ENCODE measurements around the gene NPAS3.

The NPAS3 gene

GRCh38 chr14:33393231-33393894, 454.7 kb downstream of the NPAS3 start:
- no peak for DNase-seq

DNA sequence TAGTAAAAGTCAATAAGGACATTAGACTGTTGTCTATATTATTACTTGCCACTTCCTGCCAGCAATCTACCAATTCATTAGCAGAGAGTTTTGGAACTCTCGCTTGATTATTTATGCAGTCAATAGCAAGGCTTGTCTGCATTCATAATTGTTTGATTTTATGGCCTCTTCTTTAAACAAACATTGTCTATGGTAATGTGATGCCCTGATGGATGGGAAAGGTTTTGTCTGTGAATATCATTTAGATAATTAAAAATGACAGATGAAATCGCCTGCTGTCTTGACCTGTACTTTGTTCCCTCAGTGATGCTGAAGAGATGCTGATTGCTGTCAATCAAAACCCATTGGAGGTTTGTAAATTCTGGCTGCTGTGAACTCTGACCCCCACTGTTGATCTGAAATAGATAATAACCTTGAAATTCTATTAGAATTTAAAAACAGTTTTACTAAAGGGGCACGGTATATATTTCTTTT, 455.3 kb downstream of the NPAS3 start:
- DNase-seq: no peak

DNA sequence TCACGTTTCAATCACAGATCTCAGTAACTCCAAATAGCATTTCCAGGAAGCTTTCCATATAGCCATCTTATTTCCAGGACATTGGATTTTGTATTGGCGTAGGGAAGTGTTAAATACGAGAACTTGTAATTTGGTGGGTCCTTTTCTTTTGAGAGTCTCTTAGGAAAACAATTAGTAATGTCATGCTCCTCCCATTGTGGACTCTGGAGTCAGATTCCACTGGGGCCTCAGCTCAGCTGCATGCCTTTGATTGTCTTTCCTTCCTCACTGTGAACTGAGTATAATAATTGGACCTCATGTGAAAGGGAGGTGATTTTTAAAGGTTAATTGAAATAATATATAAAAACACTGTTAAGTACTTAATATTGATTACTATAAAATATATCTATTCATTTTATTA, 462.6 kb downstream of the NPAS3 start:
- no peak for DNase-seq

- DNase-seq: no peak
Measured at GRCh38 chr14:33402604-33403003, 463.9 kb downstream of the NPAS3 start.

- no peak for DNase-seq
Measured at GRCh38 chr14:33404054-33404453, 465.4 kb downstream of the NPAS3 start.

- DNase-seq: no peak
Measured at GRCh38 chr14:33404964-33405574, 466.4 kb downstream of the NPAS3 start.

DNA sequence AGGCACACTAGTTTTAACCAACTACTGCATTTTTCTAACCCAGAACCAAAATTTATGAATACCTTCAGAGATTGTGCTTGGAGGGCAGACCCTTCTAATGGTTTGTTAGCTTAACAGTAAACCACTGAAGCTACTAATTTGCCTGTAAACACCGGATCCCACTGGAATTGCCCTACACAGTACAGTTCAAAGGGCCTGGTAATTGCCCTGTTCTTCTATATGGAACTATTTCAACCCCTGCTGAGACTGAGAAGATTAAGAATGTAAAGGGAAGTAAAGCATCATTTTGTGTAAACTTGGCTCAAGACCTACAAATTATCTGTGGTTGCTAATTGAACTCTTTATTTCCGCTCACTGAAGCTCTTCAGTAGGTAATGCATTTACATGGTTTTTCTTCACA, 468.1 kb downstream of the NPAS3 start:
- DNase-seq: no peak

DNA sequence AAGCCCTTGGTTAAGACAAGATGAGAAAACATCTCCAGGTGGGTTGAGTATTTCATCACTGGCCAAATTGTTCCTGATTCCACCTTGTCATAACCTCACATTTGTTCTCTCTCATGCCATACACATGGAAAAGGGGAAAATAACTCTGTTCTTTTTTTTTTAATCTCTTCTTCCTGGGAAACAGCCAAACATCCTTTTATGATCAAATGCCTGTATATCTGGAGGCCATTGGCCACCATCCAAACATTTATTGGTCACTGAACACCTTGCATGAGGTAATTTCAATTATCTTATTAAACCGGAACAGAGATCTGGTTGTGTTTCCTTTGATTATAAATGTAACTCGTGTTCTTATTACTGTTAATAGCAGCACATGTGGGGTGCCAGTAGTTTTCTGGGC, 469.6 kb downstream of the NPAS3 start:
- no peak for DNase-seq

GRCh38 chr14:33412450-33412849, 473.8 kb downstream of the NPAS3 start:
- DNase-seq: no peak

DNA sequence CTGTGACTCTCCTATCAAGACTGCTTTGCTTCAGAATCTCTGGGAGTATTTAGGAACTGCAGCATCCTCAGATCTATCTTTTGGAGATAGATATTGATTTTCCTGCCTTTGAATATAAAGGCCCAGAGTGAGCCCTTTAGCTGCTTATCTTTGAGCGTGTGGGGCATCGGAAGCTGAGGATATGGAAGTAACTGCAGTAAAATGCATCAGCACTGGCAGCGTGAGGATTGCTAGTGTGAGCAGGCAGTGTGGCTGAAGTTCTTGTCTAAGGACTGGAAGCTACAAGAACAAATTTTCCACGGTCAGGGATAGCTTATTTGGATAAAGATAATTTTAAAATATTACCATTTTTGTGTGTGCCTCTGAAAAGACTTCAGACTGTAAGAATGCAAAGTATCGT, 474.7 kb downstream of the NPAS3 start:
- no peak for DNase-seq

DNA sequence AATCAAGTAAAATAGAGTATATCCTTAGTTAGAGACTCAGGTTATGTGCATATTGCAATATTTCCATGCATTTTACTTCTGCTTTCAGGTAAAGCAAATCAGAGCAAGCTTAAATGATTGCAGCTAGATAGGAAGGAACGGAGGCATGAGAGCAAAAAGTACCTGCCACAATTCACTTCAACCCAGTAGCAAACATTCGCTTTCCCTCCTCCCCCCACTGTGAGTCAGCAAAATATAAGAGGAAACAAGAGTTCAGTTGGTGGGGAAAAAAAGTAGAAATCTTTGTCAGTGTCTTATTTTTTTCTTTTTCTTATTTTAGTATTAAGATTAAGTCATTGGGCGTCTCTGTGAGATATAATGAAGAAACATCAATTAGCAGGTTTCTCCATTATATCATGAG, 475.4 kb downstream of the NPAS3 start:
- DNase-seq: no peak

DNA sequence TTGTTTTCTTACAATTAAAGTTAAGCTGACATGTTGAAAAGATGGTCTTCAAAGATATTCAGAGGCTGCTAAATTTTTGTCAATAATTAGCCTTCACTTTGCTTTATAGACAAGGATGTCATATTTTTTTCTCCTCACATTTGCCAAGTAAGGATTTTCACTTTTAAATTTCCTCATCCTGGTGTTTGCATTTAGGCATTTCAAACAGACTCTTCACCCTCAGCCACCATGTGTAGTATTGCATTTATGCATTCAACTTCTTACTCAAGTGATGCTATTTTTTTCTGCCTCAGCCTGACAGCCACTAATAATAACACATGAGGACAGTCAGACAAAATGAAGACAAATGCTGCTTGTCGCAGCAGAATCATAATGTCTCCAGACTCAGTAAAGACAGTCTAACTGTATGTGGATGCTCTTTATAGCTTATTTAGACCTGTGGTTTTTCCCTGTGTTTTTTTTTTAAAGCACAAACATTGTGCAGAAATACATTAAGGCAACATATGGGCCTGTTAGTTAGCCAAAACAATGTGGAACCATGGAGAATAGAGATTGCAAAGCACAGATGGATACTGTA, 481.5 kb downstream of the NPAS3 start:
- DNase-seq: no peak

DNA sequence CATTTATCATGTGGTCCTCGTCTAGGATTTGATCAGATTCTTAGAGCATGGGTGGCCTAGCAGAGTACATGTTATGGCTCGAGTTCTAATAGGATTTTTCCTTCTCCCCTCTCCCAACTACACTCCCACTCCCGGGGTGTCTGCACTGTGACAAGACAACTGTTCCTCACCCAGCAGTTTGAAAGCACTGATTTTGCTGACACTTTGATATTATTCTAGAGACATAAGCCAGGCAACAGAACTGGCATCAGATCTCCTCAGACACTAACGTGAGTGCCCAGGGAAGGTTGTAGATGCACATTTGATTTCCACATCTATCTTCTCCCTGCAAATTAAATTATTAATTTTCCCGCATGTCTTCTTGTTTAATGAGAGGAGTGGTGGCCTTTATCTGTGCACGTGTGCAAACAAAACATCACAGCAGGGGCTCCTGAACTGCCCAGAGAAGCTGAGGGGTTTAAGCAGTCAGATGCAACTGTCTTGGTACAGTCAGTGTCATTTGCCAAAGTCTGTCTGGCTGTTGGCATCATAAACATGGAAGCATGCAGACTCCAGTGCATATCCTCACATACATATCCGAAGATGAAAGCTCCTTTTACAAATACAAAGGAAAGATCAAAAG, 491.8 kb downstream of the NPAS3 start:
- DNase-seq: no peak

- DNase-seq: no peak
Measured at GRCh38 chr14:33432407-33433023, 493.8 kb downstream of the NPAS3 start.

DNA sequence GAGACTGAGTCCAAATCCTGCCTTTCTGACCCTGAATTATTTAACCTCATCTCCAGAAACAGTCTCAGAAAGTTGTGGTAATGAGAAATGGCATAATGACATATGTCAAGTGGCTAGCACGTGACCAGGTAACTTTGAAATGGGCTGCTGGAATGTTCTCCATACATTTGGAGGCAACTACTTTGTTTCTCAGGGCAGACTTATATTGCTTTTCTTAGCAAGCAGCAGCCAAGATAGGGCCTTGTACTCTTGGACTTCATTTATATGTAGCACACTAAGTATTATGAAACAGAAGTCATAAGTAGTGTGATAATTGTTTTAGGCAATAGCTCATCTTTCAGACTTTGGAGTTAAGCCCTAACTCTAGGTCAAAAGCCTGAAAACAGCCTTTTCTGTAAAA, 494.7 kb downstream of the NPAS3 start:
- no peak for DNase-seq

GRCh38 chr14:33435911-33436689, 497.4 kb downstream of the NPAS3 start:
- DNase-seq: no peak

- no peak for DNase-seq
Measured at GRCh38 chr14:33441633-33442032, 503.0 kb downstream of the NPAS3 start.

GRCh38 chr14:33444136-33444535, 505.5 kb downstream of the NPAS3 start:
- DNase-seq: no peak

DNA sequence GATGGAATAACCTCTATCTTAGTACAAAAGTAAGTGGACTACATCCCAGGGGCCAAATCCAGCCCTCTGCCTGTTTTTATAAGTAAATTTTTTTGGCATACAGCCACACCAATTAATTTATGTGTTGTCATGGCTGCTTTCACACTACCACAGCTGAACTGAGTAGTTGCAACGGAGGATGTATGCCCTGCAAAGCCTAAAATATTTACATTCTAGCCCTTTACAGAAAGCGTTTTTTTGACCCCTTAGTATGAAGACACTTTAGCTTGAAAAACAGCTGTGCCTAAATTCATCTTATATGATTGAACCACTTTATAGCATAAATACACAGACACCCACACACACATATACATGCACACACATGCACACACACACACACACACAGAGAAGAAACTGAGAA, 510.6 kb downstream of the NPAS3 start:
- no peak for DNase-seq

DNA sequence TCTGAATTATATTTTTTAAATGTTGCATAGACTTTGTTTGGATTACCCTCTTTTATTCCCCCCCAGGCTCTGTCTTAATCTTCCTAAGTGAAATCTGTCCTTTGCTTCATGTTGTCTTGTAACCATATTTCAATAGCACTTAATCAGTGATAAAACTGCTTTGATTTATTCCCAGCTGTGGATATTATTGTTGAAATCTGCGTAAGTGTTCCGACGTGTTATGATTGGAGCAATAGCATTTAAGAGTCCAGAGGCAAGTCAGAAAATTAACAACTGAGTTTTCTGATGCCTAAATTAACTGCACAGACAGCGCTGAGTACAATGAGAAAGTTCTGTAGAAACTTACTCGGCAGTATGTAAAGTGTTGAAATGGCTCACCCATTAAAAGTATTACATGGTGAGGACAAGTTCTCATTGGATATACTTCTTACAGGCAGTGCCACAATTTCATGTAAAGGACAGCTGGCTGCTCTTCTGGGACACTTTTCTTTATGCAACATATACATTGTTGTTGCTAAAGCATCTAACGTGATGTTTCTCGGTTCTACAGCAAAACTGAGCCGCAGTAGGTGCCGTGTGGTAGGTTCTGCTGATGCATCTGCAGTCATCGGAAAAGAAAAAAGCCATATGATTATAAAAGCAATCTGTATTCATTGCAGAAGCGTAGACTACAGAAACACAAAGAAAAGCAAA, 511.2 kb downstream of the NPAS3 start:
- no peak for DNase-seq

- no peak for DNase-seq
Measured at GRCh38 chr14:33450416-33450815, 511.7 kb downstream of the NPAS3 start.

GRCh38 chr14:33451211-33451610, 512.5 kb downstream of the NPAS3 start:
- DNase-seq: no peak
